ENCODE data around the gene TLCD1. TPM values are rescaled to one million over a fixed set of nuclear protein-coding genes. Genes with fewer than 3 reads are reported as not detected.
"Not testable (repeated sequence)": the region's sequence is repeated elsewhere in the genome, so short reads cannot be mapped to it uniquely, and the experiment has no call there.

Gene TLCD1
- total and polyA plus RNA-seq, 2 donors, result 1.7 to 5.1 TPM

DNA sequence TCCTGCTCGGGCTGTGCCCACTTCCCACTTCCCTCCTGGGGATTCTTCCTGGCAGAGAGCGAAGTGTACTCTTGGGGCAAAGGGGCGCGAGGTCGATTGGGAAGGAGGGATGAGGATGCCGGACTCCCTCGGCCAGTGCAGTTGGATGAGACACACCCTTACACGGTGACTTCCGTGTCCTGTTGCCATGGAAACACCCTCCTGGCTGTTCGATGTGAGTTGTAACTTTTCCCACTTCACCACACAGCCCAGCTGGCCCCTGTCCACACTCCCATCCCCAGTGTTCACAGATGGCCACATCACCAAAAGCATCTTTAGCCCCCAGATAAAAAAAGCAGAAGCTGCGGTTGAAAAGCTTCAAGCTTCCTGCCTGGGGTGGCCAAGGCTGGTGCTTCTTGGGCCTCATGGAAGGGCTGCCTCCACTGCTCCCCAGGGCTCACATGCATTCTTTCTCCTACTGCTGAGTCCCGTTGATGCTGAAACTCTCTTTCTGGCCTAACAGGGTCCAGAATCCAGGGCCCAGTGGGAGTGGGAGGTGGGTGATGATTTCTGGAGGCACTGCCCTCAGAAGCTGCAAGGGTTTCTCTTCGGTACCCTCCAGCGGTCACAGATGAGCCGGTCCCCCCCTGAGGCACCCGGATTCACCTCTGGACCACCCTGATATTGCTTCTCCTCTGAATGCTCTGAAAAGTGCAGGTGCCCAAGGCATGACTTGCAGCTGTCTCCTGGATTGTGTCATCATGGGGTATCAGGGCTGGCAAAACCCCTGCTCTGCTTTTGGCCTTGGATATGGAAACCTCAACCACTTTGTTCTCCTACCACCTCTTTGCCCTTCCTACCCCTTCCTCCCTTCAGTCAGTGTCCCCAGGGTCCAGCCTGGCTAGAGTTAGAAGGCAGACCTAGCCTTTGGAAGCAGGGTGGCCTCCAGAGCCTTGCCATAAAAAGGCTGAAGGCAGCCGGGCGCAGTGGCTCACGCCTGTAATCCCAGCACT, 15.6 kb upstream of the TLCD1 start:
- 68% methylated on average over 19 of the region's 19 CpGs for WGBS
- Histone ChIP-seq H3K4me3 (ENCODE audit: low read depth, low read length) (no peak overlapping the region), H3K27ac (ENCODE audit: low read depth) (no peak overlapping the region), H3K36me3 (ENCODE audit: insufficient read depth) (no peaks in the 10 kb centered on the region), H3K4me1 (ENCODE audit: insufficient read depth) (no peaks in the 10 kb centered on the region)
- DNase-seq (ENCODE audit: extremely low spot score), result no peak

DNA sequence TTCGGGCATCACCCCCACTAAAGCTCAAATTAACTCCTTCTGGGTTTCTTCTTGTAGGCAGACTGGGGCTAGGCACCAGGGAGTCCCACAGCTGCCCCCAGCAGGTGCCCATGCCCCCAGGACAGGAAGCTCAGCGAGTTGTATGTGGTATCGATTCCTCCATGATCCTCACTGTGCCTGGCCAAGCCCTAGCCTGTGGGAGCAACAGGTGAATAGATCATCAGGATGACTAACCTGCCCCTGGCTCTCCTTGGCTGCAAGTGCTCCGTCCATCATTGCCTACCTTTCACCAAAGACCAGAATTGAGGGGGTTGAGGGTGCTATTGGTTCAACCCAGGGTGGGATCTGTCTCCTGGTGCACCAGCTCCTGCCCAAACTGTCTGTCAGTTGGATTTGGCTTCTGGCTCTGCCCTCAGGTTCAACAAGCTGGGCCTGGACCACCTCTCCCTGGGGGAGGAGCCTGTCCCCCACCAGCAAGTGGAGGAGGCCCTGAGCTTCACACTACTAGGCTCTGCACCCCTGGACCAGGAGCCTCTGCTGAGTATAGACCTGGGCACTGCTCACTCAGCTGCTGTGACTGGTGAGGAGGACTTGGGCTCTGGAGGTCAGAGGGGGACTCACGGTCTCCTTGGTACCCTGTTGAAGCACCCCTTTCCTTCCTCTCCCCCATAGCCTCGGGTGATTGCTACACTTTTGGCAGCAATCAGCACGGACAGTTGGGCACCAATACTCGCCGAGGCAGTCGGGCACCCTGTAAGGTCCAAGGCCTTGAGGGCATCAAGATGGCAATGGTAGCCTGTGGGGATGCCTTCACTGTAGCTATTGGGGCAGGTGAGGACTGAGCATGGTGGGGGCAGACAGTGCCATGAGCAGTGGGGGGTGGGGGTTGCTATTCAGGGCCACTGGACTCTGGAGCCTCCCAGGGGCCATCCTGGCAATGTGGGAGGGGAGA, 14.6 kb upstream of the TLCD1 start:
- 86% methylated on average over 10 of the region's 10 CpGs for WGBS
- Histone ChIP-seq H3K4me1 (ENCODE audit: insufficient read depth) (no peaks in the 10 kb centered on the region), H3K4me3 (ENCODE audit: low read depth, low read length) (no peak overlapping the region), H3K36me3 (ENCODE audit: insufficient read depth) (no peaks in the 10 kb centered on the region), H3K27ac (ENCODE audit: low read depth) (no peak overlapping the region)
- no peak for DNase-seq (ENCODE audit: extremely low spot score)

DNA sequence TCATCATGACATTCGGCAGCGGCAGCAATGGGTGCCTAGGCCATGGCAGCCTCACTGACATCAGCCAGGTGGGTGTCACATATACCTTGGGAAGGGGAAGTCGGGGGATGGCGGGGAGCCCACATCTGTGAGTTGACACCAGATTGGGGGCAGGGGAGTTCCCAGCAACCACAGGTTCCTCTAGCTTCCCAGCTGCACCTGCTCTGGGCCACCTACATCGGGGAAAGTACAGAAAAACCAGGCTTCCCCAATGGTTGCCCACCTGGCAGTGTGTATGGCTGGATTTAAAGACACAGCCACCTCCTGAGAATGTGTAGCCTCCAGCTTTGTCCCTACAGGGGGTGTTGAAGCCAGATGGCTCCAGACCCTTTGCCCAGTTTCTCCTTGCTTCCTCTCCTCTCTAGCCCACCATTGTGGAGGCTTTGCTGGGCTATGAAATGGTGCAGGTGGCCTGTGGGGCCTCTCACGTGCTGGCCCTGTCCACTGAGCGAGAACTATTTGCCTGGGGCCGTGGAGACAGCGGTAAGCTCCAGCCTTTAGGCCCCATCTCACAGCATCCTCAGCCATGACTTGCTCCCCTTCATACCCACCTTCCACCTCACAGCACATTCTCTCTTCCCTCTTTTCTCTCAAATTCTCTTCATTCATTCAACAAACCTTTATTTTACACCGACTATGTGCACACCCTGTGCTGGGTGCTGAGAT, 12.8 kb upstream of the TLCD1 start:
- Histone ChIP-seq H3K36me3 (ENCODE audit: insufficient read depth) (no peaks in the 10 kb centered on the region), H3K4me3 (ENCODE audit: low read depth, low read length) (no peak overlapping the region), H3K4me1 (ENCODE audit: insufficient read depth) (no peaks in the 10 kb centered on the region), H3K27ac (ENCODE audit: low read depth) (no peak overlapping the region)
- 87% methylated on average over 10 of the region's 10 CpGs for WGBS
- no peak for DNase-seq (ENCODE audit: extremely low spot score)

DNA sequence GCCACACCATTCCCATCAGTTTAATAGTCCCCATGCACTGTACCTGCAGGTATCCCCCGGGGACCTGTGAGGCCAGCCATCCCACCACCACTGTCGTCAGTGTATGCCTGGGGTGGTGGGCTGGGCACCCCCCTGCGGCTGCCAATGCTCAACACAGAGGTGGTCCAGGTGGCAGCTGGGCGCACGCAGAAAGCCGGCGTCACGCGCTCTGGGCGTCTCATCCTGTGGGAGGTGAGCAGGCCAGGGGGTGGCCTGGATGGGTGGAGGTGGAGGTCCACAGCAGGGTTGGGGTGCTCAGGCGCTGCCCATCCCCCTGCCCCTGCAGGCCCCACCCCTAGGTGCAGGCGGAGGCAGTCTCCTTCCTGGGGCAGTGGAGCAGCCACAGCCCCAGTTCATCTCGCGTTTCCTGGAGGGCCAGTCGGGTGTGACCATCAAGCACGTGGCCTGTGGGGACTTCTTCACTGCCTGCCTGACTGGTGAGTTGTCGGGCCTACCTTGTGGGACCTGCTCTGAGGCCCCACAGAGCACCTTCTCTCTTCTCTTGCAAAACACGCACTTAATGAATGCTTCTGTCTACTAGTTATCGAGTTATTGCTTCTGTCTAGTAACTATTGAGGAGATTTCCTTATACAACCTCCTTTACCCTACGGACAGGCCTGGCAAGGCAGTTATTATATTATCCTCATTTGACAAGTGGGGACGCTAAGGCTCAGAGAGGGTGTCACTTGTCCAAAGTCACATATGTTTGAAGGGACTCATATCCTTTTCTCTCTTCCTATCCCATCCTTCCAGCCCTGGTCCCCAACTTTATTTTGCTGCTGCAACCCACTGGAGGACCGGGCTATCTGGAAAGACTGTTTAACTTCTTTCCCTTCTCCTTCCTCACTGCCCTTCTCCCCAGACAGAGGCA, 12.0 kb upstream of the TLCD1 start:
- H3K36me3 ChIP-seq (ENCODE audit: insufficient read depth), result no peaks in the 10 kb centered on the region
- H3K27ac ChIP-seq (ENCODE audit: low read depth), result no peak overlapping the region
- H3K4me1 ChIP-seq (ENCODE audit: insufficient read depth), result no peaks in the 10 kb centered on the region
- H3K4me3 ChIP-seq (ENCODE audit: low read depth, low read length), result no peak overlapping the region
- WGBS, result 84% methylated on average over 22 of the region's 22 CpGs
- no peak for DNase-seq (ENCODE audit: extremely low spot score)

DNA sequence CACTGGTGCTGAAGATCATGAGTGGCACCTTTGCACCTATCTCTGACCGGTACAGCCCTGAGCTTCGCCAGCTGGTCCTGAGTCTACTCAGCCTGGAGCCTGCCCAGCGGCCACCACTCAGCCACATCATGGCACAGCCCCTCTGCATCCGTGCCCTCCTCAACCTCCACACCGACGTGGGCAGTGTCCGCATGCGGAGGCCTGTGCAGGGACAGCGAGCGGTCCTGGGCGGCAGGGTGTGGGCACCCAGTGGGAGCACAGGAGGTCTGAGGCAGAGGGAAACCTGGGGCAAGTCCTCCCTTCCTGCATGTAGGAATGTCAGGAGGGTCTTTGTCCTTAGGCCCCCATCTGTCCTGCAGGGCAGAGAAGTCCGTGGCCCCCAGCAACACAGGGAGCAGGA, 11.3 kb upstream of the TLCD1 start:
- 95% methylated on average over 12 of the region's 12 CpGs for WGBS
- no peak overlapping the region for H3K4me3 ChIP-seq (ENCODE audit: low read depth, low read length)

DNA sequence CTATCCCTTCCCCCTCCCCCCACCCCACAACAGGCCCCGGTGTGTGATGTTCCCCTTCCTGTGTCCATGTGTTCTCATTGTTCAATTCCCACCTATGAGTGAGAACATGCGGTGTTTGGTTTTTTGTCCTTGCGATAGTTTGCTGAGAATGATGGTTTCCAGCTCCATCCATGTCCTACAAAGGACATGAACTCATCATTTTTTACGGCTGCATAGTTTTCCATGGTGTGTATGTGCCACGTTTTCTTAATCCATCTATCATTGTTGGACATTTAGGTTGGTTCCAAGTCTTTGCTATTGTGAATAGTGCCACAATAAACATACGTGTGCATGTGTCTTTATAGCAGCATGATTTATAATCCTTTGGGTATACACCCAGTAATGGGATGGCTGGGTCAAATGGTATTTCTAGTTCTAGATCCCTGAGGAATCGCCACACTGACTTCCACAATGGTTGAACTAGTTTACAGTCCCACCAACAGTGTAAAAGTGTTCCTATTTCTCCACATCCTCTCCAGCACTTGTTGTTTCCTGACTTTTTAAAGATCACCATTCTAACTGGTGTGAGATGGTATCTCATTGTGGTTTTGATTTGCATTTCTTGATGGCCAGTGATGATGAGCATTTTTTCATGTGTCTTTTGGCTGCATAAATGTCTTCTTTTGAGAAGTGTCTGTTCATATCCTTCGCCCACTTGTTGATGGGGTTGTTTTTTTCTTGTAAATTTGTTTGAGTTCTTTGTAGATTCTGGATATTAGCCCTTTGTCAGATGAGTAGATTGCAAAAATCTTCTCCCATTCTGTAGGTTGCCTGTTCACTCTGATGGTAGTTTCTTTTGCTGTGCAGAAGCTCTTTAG, 10.1 kb upstream of the TLCD1 start:
- H3K4me1 ChIP-seq (ENCODE audit: insufficient read depth); H3K27ac ChIP-seq (ENCODE audit: low read depth); DNase-seq (ENCODE audit: extremely low spot score); H3K4me3 ChIP-seq (ENCODE audit: low read depth, low read length); H3K36me3 ChIP-seq (ENCODE audit: insufficient read depth): not testable (repeated sequence)
- WGBS, result 93% methylated on average over 5 of the region's 8 CpGs

More for the DNA sequence above, 11.3 kb upstream of the TLCD1 start:
- H3K27ac ChIP-seq (ENCODE audit: low read depth), result no peak overlapping the region
- H3K36me3 ChIP-seq (ENCODE audit: insufficient read depth), result no peaks in the 10 kb centered on the region
- no peaks in the 10 kb centered on the region for H3K4me1 ChIP-seq (ENCODE audit: insufficient read depth)
- no peak for DNase-seq (ENCODE audit: extremely low spot score)

DNA sequence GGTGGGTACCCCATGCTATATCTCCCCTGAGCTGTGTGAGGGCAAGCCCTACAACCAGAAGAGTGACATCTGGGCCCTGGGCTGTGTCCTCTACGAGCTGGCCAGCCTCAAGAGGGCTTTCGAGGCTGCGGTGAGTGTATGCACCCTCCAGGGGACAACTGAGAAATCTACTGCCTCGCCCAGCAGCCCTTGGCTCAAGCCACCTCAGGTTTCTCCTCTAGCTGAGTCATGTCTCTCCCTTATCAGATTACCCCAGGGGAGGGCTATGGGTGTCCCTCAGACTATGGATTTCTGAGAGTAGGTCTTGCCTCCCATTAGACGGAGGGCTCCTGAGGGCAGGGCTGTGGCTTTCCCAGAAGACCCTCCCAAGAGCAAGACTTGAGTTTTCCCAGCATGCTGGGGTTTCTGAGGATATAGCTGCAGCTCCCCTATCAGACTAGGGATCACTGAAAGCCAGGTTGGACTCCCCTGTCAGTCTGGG, 9.2 kb upstream of the TLCD1 start:
- DNase-seq (ENCODE audit: extremely low spot score), result no peak
- no peaks in the 10 kb centered on the region for H3K36me3 ChIP-seq (ENCODE audit: insufficient read depth)
- H3K27ac ChIP-seq (ENCODE audit: low read depth), result no peak overlapping the region
- 80% methylated on average over 5 of the region's 5 CpGs for WGBS
- H3K4me3 ChIP-seq (ENCODE audit: low read depth, low read length), result no peak overlapping the region
- no peaks in the 10 kb centered on the region for H3K4me1 ChIP-seq (ENCODE audit: insufficient read depth)

DNA sequence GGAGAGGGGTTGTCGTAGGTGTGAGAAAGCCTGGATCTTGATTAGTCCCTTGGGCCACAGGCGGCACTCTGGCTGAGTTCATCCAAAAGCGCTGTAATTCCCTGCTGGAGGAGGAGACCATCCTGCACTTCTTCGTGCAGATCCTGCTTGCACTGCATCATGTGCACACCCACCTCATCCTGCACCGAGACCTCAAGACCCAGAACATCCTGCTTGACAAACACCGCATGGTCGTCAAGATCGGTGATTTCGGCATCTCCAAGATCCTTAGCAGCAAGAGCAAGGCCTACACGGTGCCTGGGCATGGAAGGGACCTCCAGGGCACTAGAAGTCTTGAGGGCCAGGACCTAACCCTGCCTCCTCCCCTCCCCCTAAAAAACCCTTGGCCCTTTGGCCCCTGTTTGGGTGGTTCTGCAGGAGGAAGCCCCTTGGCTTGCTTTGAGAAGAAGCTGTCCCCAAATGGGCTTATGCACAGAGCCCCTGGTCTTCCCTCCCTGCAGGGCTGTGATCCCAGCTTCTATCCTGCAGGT, 8.7 kb upstream of the TLCD1 start:
- Histone ChIP-seq H3K36me3 (ENCODE audit: insufficient read depth) (no peaks in the 10 kb centered on the region), H3K4me1 (ENCODE audit: insufficient read depth) (no peaks in the 10 kb centered on the region), H3K4me3 (ENCODE audit: low read depth, low read length) (no peak overlapping the region), H3K27ac (ENCODE audit: low read depth) (no peak overlapping the region)
- no peak for DNase-seq (ENCODE audit: extremely low spot score)
- WGBS, result 89% methylated on average over 10 of the region's 10 CpGs

DNA sequence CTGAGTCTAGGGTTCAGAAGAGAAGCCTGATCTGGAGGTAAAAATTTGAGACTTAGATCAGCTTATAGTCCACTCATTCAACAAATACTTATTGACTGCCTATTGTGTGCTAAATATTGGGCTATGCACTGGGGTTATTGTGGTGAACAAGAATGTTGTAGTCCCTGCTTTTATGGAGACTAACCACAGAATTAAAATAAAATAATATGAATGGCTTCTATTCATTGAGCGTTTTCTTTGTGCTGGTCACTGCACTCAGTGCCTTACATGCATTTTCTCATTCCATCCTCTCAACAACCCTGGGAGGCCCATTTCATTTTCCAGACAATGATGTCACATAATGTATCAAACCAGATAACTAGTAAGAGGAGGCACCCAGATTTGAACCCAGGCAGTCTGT, 7.3 kb upstream of the TLCD1 start:
- 93% methylated on average over 1 of the region's 1 CpG for WGBS
- Histone ChIP-seq H3K4me1 (ENCODE audit: insufficient read depth) (no peaks in the 10 kb centered on the region), H3K27ac (ENCODE audit: low read depth) (no peak overlapping the region), H3K36me3 (ENCODE audit: insufficient read depth) (no peaks in the 10 kb centered on the region), H3K4me3 (ENCODE audit: low read depth, low read length) (no peak overlapping the region)
- DNase-seq (ENCODE audit: extremely low spot score), result no peak

DNA sequence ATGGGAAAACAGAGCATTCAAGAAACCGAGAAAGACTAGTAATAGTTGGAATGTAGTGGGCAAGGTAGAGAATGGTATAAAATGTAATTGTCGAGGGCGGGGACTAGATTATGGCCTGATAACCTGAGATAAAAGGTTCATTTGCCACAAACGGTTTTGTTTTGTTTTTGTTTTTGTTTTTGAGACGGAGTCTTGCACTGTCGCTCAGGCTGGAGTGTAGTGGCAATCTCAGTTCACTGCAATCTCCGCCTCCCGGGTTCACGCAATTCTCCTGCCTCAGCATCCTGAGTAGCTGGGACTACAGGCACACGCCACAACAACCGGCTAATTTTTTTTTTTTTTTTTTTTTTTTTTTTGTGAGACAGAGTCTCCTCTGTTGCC, 3.9 kb upstream of the TLCD1 start:
- no peak for DNase-seq (ENCODE audit: extremely low spot score)
- Histone ChIP-seq H3K4me3 (ENCODE audit: low read depth, low read length) (no peak overlapping the region), H3K27ac (ENCODE audit: low read depth) (no peak overlapping the region), H3K4me1 (ENCODE audit: insufficient read depth) (no peaks in the 10 kb centered on the region), H3K36me3 (ENCODE audit: insufficient read depth) (no peaks in the 10 kb centered on the region)
- 83% methylated on average over 11 of the region's 11 CpGs for WGBS

DNA sequence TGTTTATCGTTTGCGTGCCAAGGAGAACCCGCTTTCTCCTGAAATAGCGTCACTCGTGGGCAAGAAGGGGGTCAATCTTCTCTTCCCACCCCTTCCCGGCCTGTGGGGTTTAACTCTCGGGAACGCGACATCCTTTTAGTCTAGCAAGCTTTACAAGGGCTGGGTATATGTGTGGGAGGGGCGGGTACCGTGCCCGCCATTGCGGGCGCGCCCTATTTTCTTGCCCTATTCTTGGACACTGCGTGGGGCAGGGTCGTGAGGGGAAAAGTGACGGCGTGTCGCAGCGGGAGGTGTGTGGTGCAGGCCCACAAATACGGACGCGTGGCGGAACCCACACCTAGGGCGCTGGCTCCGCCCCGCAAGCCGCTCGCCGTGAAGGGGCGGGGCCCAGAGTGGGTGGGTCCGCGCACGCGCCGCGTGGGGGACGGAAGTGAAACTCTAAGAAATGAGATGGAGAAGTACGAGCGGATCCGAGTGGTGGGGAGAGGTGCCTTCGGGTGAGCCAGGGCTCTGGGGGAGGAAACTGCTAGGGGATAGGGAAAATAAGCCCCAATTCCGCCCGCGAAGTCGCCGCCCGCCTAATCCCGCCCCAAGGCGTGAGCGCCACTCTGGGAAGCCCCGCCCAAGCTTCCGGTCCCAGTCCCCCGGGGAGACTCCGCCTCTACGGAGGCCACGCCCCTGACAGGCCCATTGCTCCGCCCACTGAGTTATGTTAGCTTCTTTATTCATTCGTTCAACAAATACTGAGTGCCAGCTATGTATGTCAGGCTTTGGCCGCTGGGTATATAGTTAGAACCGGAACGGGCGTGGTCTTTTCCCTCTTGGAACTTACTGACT, 2.5 kb upstream of the TLCD1 start, which contains the start of gene NEK8:
TSS of gene NEK8 (plus strand) at position 425 of the 837 bp plus-strand sequence. CDS start at position 451, 26 bp downstream.
- peak within 1 kb of the TSS; percentile 96 for H3K27ac ChIP-seq (ENCODE audit: low read depth)
- under 1% methylated on average over 64 of the region's 64 CpGs for WGBS
- H3K36me3 ChIP-seq (ENCODE audit: insufficient read depth), result peaks cover 2% of the 10 kb centered on the region
- H3K4me3 ChIP-seq (ENCODE audit: low read depth, low read length), result peak within 1 kb of the TSS; percentile 54
- DNase-seq (ENCODE audit: extremely low spot score), result peak; percentile 91
- H3K4me1 ChIP-seq (ENCODE audit: insufficient read depth), result no peaks in the 10 kb centered on the region
